HEK293 (cell line): ENCODE results near the gene NDUFAF5.

ENCODE experiments used
- CTCF ChIA-PET: fragments of 350-600 bp; formaldehyde crosslinking; extraction: SDS; loops from one replicate; lab custom pipeline; 2021; ENCODE audit warnings: antibody characterized with exemption; lab: Yijun Ruan, JAX
- POLR2A ChIA-PET: fragments of 300-600 bp; formaldehyde crosslinking; extraction: SDS; loops from one replicate; lab custom pipeline; 2020; ENCODE audit warnings: antibody characterized with exemption, inconsistent platforms; lab: Yijun Ruan, JAX
- H3K27ac ChIP-seq: fragments of 200-500 bp; sonication (Bioruptor generic); 2 replicates; pipeline ENCODE4 v1.5.1; 2014; ENCODE audit warnings: low read depth, low read length, control low read depth, inconsistent platforms; ENCODE audit errors: extremely low read depth
- H3K36me3 ChIP-seq, 2 experiments: fragments of 200-500 bp in 1 of 2; sonication (Bioruptor generic) in 1 of 2; 1 replicate in 1 of 2; 2 replicates in 1 of 2; pipeline ENCODE4 v1.5.1; 2014 to 2017; ENCODE audit warnings: inconsistent platforms in 2 of 2, low read length in 2 of 2; ENCODE audit not compliant: control insufficient read depth in 2 of 2, insufficient read depth in 1 of 2
- H3K4me1 ChIP-seq: fragments of 200-500 bp; sonication (Bioruptor generic); 2 replicates; pipeline ENCODE4 v1.5.1; 2014; ENCODE audit warnings: mild to moderate bottlenecking, low read length, inconsistent platforms; ENCODE audit not compliant: control insufficient read depth, insufficient read depth
- H3K4me3 ChIP-seq: 2 replicates; pipeline ENCODE4 v1.5.1; 2011; ENCODE audit warnings: low read depth, mild to moderate bottlenecking, control low read depth, low read length, moderate library complexity
- H3K9me3 ChIP-seq: fragments of 200-500 bp; sonication (Bioruptor generic); 2 replicates; pipeline ENCODE4 v1.5.1; 2014; ENCODE audit warnings: low read depth, low read length, inconsistent platforms; ENCODE audit not compliant: control insufficient read depth, insufficient read depth
- AEBP2 ChIP-seq: fragments of 450-650 bp; formaldehyde crosslinking; IDR thresholded peaks from 2 replicates; pipeline ENCODE4 v1.5.1; 2016; ENCODE audit warnings: missing biosample characterization, missing genetic modification characterization, borderline replicate concordance
- ATF2 ChIP-seq: fragments of 450-650 bp; formaldehyde crosslinking; IDR thresholded peaks from 2 replicates; pipeline ENCODE4 v1.5.1; 2016; ENCODE audit warnings: missing biosample characterization, missing genetic modification characterization, low read depth
- CTCF ChIP-seq: fragments of 450-650 bp; formaldehyde crosslinking; IDR thresholded peaks from 2 replicates; pipeline ENCODE4 v1.5.1; 2016; ENCODE audit warnings: missing biosample characterization, missing genetic modification characterization
- FEZF1 ChIP-seq: fragments of 450-650 bp; formaldehyde crosslinking; IDR thresholded peaks from 2 replicates; pipeline ENCODE4 v1.5.1; 2016; ENCODE audit warnings: missing biosample characterization, missing genetic modification characterization
- GLIS2 ChIP-seq: fragments of 450-650 bp; formaldehyde crosslinking; IDR thresholded peaks from 2 replicates; pipeline ENCODE4 v1.5.1; 2016; ENCODE audit warnings: missing biosample characterization, missing genetic modification characterization
- HOXC10 ChIP-seq: sonication (generic); formaldehyde crosslinking; IDR thresholded peaks from 2 replicates; pipeline ENCODE4 v1.8.1; 2023; ENCODE audit warnings: mild to moderate bottlenecking, missing genetic modification reagents
- PRDM1 ChIP-seq: fragments of 450-650 bp; formaldehyde crosslinking; IDR thresholded peaks from 2 replicates; pipeline ENCODE4; 2016; ENCODE audit warnings: missing biosample characterization, missing genetic modification characterization
- REPIN1 ChIP-seq: fragments of 450-650 bp; formaldehyde crosslinking; IDR thresholded peaks from 2 replicates; pipeline ENCODE4 v1.5.1; 2017; ENCODE audit warnings: missing biosample characterization, missing genetic modification characterization, low read depth
- SCRT2 ChIP-seq: fragments of 450-650 bp; formaldehyde crosslinking; IDR thresholded peaks from 2 replicates; pipeline ENCODE4 v1.5.1; 2016; ENCODE audit warnings: missing biosample characterization, missing genetic modification characterization
- SP3 ChIP-seq: fragments of 450-650 bp; formaldehyde crosslinking; IDR thresholded peaks from 2 replicates; pipeline ENCODE4 v1.5.1; 2016; ENCODE audit warnings: missing biosample characterization, missing genetic modification characterization
- YY2 ChIP-seq: fragments of 450-650 bp; formaldehyde crosslinking; IDR thresholded peaks from 2 replicates; pipeline ENCODE4 v1.5.1; 2016; ENCODE audit warnings: missing biosample characterization, missing genetic modification characterization
- ZBTB17 ChIP-seq: fragments of 450-650 bp; formaldehyde crosslinking; IDR thresholded peaks from 2 replicates; pipeline ENCODE4 v1.5.1; 2016; ENCODE audit warnings: missing biosample characterization, missing genetic modification characterization
- ZBTB44 ChIP-seq: fragments of 450-650 bp; IDR thresholded peaks from 2 replicates; pipeline ENCODE4 v1.5.1; 2018; ENCODE audit warnings: missing biosample characterization, mild to moderate bottlenecking, missing genetic modification characterization
- ZBTB48 ChIP-seq: fragments of 450-650 bp; formaldehyde crosslinking; IDR thresholded peaks from 2 replicates; pipeline ENCODE4 v1.5.1; 2016; ENCODE audit warnings: missing biosample characterization, missing genetic modification characterization
- ZFP37 ChIP-seq: fragments of 450-650 bp; formaldehyde crosslinking; IDR thresholded peaks from 2 replicates; pipeline ENCODE4 v1.5.1; 2016; ENCODE audit warnings: missing biosample characterization, missing genetic modification characterization
- ZNF214 ChIP-seq: fragments of 450-650 bp; formaldehyde crosslinking; IDR thresholded peaks from 2 replicates; pipeline ENCODE4 v1.5.1; 2017; ENCODE audit warnings: missing biosample characterization, mild to moderate bottlenecking, missing genetic modification characterization, borderline replicate concordance
- ZNF274 ChIP-seq, 2 experiments: fragments of 200-500 bp in 1 of 2; fragments of 450-650 bp in 1 of 2; sonication (Bioruptor generic) in 1 of 2; formaldehyde crosslinking in 1 of 2; IDR thresholded peaks; 2 replicates each; pipeline versions ENCODE4 v1.5.1 to v1.6.1; 2014 to 2016; ENCODE audit warnings: borderline replicate concordance in 1 of 2, inconsistent platforms in 1 of 2, low read length in 1 of 2, missing biosample characterization in 1 of 2, missing genetic modification characterization in 1 of 2
- ZNF302 ChIP-seq: fragments of 450-650 bp; formaldehyde crosslinking; IDR thresholded peaks from 2 replicates; pipeline ENCODE4 v1.5.1; 2016; ENCODE audit warnings: missing biosample characterization, missing genetic modification characterization, low read depth
- ZNF366 ChIP-seq: fragments of 450-650 bp; formaldehyde crosslinking; conservative IDR thresholded peaks from 2 replicates; pipeline ENCODE4 v1.5.1; 2016; ENCODE audit warnings: missing biosample characterization, missing genetic modification characterization
- ZNF404 ChIP-seq: fragments of 450-650 bp; formaldehyde crosslinking; IDR thresholded peaks from 2 replicates; pipeline ENCODE4 v1.5.1; 2017; ENCODE audit warnings: missing biosample characterization, missing genetic modification characterization
- ZNF501 ChIP-seq: fragments of 450-650 bp; formaldehyde crosslinking; IDR thresholded peaks from 2 replicates; pipeline ENCODE4 v1.5.1; 2016; ENCODE audit warnings: missing biosample characterization, missing genetic modification characterization
- ZNF521 ChIP-seq: fragments of 450-650 bp; formaldehyde crosslinking; IDR thresholded peaks from 2 replicates; pipeline ENCODE4 v1.5.1; 2017; ENCODE audit warnings: missing biosample characterization, mild to moderate bottlenecking, missing genetic modification characterization
- ZNF549 ChIP-seq: fragments of 450-650 bp; IDR thresholded peaks from 2 replicates; pipeline ENCODE4 v1.5.1; 2018; ENCODE audit warnings: missing biosample characterization, missing genetic modification characterization, mild to moderate bottlenecking, inconsistent platforms, moderate library complexity
- ZNF610 ChIP-seq: fragments of 450-650 bp; formaldehyde crosslinking; IDR thresholded peaks from 2 replicates; pipeline ENCODE4 v1.5.1; 2016; ENCODE audit warnings: missing biosample characterization, missing genetic modification characterization, borderline replicate concordance
- ZNF677 ChIP-seq: fragments of 450-650 bp; IDR thresholded peaks from 2 replicates; pipeline ENCODE4 v1.5.0; 2018; ENCODE audit warnings: missing biosample characterization, mild to moderate bottlenecking, missing genetic modification characterization, moderate library complexity
- ZNF843 ChIP-seq: fragments of 450-650 bp; formaldehyde crosslinking; IDR thresholded peaks from 2 replicates; pipeline ENCODE4 v1.5.1; 2016; ENCODE audit warnings: missing biosample characterization, missing genetic modification characterization

Gene NDUFAF5

GRCh38 chr20:13800728-13801134 lies 15.9 kb downstream of the NDUFAF5 start:
- no peaks in the 10 kb centered on the region for H3K4me1 ChIP-seq
- TF ChIP-seq PRDM1 (tag by site-specific recombination), result peak; percentile 78
- TF ChIP-seq SCRT2, result peak; percentile 79
- no peak for TF ChIP-seq ZNF404 (tag by site-specific recombination)
- peak; percentile 45; the same call in 1 of the 2 replicates for TF ChIP-seq ZBTB17 (tag by site-specific recombination)
- TF ChIP-seq ZBTB48, result no peak
- 0 out of 2 replicates have a peak, but pooled peaks have one; percentile 28 for TF ChIP-seq ZNF366 (tag by site-specific recombination)
- TF ChIP-seq ZBTB44 (tag by site-specific recombination), result peak; percentile 52; the same call in 1 of the 2 replicates
- TF ChIP-seq SP3 (tag by site-specific recombination), result no peak
- POLR2A ChIA-PET, result interaction anchor here (1.0 to 1.7 kb wide), 2 partner anchors 13 to 16 kb away, joined by 3 to 5 read pairs; partner anchors contain the start of genes ESF1 and NDUFAF5
- CTCF ChIA-PET, result interaction anchor here (0.6 to 1.6 kb wide), 2 partner anchors 12 to 244 kb away, joined by 4 to 8 read pairs; no protein-coding TSS in a partner anchor
- peaks cover 46 to 91% of the 10 kb centered on the region in 2 experiments for H3K36me3 ChIP-seq
- H3K4me3 ChIP-seq, result no peak overlapping the region
- no peaks in the 10 kb centered on the region for H3K9me3 ChIP-seq
- no peak overlapping the region for H3K27ac ChIP-seq

GRCh38 chr20:13809373-13809772 lies 24.5 kb downstream of the NDUFAF5 start:
- TF ChIP-seq ZNF274 (IDR thresholded peaks at IDR 0.05; ENCODE audit: low read length) (no peak), ZNF274 (tag by site-specific recombination; IDR thresholded peaks at IDR 0.05; ENCODE audit: borderline replicate concordance) (no peak), ZNF549 (tag by site-specific recombination) (no peak), ZNF610 (tag by site-specific recombination) (no peak), HOXC10 (no peak), ZNF501 (tag by site-specific recombination) (no peak), AEBP2 (no peak), ZNF214 (tag by site-specific recombination) (no peak), REPIN1 (tag by site-specific recombination) (no peak), FEZF1 (tag by site-specific recombination) (no peak)
- TF ChIP-seq, all 188 proteins: peak for 0
- H3K4me3 ChIP-seq, result no peak overlapping the region
- H3K9me3 ChIP-seq, result no peaks in the 10 kb centered on the region
- POLR2A ChIA-PET, result no interaction called here
- no peak overlapping the region for H3K27ac ChIP-seq
- CTCF ChIA-PET, result interaction anchor here (2.0 kb wide), 1 partner anchor 11 kb away, joined by 10 read pairs; no protein-coding TSS in a partner anchor
- no peaks in the 10 kb centered on the region for H3K4me1 ChIP-seq
- H3K36me3 ChIP-seq, result peaks cover 56 to 95% of the 10 kb centered on the region in 2 experiments

GRCh38 chr20:13809855-13810254 lies 25.0 kb downstream of the NDUFAF5 start:
- ChIA-PET POLR2A (no interaction called here), CTCF (interaction anchor here (2.0 kb wide), 1 partner anchor 10 kb away, joined by 10 read pairs; no protein-coding TSS in a partner anchor)
- H3K27ac ChIP-seq, result no peak overlapping the region
- no peaks in the 10 kb centered on the region for H3K4me1 ChIP-seq
- H3K4me3 ChIP-seq, result no peak overlapping the region
- peaks cover 57 to 95% of the 10 kb centered on the region in 2 experiments for H3K36me3 ChIP-seq
- H3K9me3 ChIP-seq, result no peaks in the 10 kb centered on the region
- no peak for TF ChIP-seq YY2 (tag by site-specific recombination)
- TF ChIP-seq ZNF302, result no peak
- no peak for TF ChIP-seq GLIS2
- TF ChIP-seq ZNF521 (tag by site-specific recombination), result no peak
- TF ChIP-seq ZFP37 (tag by site-specific recombination), result no peak
- TF ChIP-seq ZNF677, result no peak
- no peak for TF ChIP-seq ZBTB17 (tag by site-specific recombination)
- TF ChIP-seq ATF2 (tag by site-specific recombination), result no peak
- TF ChIP-seq CTCF (tag by site-specific recombination), result no peak
- TF ChIP-seq ZNF843 (tag by site-specific recombination), result no peak
